ENCODE results near the gene PSMD11.
"Not testable (repeated sequence)": the region's sequence is repeated elsewhere in the genome, so short reads cannot be mapped to it uniquely, and the experiment has no call there.

The PSMD11 gene

GRCh38 chr17:32444301-32445073 lies at the start of gene PSMD11:
TSS of gene PSMD11 (plus strand) at chr17:32444510. CDS start at chr17:32444524, 14 bp downstream.
- FAIRE-seq = peak; percentile 36

- no peak for FAIRE-seq
Measured at GRCh38 chr17:32396343-32396742, 48.0 kb upstream of the PSMD11 start.

GRCh38 chr17:32398946-32399345 lies 45.4 kb upstream of the PSMD11 start:
- FAIRE-seq = no peak

- not testable (repeated sequence) for FAIRE-seq
Measured at GRCh38 chr17:32410085-32410484, 34.2 kb upstream of the PSMD11 start.

- FAIRE-seq = peak; percentile 56
Measured at GRCh38 chr17:32426894-32427293, 17.4 kb upstream of the PSMD11 start.

GRCh38 chr17:32429598-32429997 lies 14.7 kb upstream of the PSMD11 start:
- FAIRE-seq = no peak

GRCh38 chr17:32440722-32441121 lies 3.6 kb upstream of the PSMD11 start:
- no peak for FAIRE-seq

GRCh38 chr17:32441886-32442285 lies 2.4 kb upstream of the PSMD11 start:
- FAIRE-seq = no peak

GRCh38 chr17:32443827-32444300 lies 446 bp upstream of the PSMD11 start:
- no peak for FAIRE-seq

GRCh38 chr17:32445074-32445415 lies 735 bp downstream of the PSMD11 start:
- no peak for FAIRE-seq

- FAIRE-seq = no peak
Measured at GRCh38 chr17:32445497-32445896, 1.2 kb downstream of the PSMD11 start.

GRCh38 chr17:32445971-32446370 lies 1.7 kb downstream of the PSMD11 start:
- FAIRE-seq = no peak

GRCh38 chr17:32446949-32447348 lies 2.6 kb downstream of the PSMD11 start:
- FAIRE-seq = no peak

GRCh38 chr17:32449963-32450362 lies 5.7 kb downstream of the PSMD11 start:
- FAIRE-seq = no peak

GRCh38 chr17:32450379-32450778 lies 6.1 kb downstream of the PSMD11 start:
- FAIRE-seq = not testable (repeated sequence)

- FAIRE-seq = no peak
Measured at GRCh38 chr17:32451879-32452278, 7.6 kb downstream of the PSMD11 start.

- no peak for FAIRE-seq
Measured at GRCh38 chr17:32452281-32452680, 8.0 kb downstream of the PSMD11 start.

GRCh38 chr17:32453370-32453769 lies 9.1 kb downstream of the PSMD11 start:
- FAIRE-seq = no peak

GRCh38 chr17:32458371-32458770 lies 14.1 kb downstream of the PSMD11 start:
- FAIRE-seq = no peak

GRCh38 chr17:32460054-32460453 lies 15.7 kb downstream of the PSMD11 start:
- no peak for FAIRE-seq

GRCh38 chr17:32461498-32461852 lies 17.2 kb downstream of the PSMD11 start:
- FAIRE-seq = no peak

GRCh38 chr17:32461853-32462617 lies 17.7 kb downstream of the PSMD11 start:
- peak; percentile 51 for FAIRE-seq

GRCh38 chr17:32463304-32463703 lies 19.0 kb downstream of the PSMD11 start:
- FAIRE-seq = no peak

- FAIRE-seq = no peak
Measured at GRCh38 chr17:32464374-32464773, 20.1 kb downstream of the PSMD11 start.

Measured in TTC549 (cell line).